ENCODE data around the gene EXOC7. TPM values are rescaled to one million over a fixed set of nuclear protein-coding genes. Genes with fewer than 3 reads are reported as not detected.
"Not testable (repeated sequence)": the region's sequence is repeated elsewhere in the genome, so short reads cannot be mapped to it uniquely, and the experiment has no call there.

EXOC7 gene
- total RNA-seq, 1 experiment from 2014 or later: 54.6 TPM

GRCh38 chr17:76049239-76049638 lies 54.3 kb downstream of the EXOC7 start:
- DNase-seq (ENCODE audit: extremely low read depth, low read depth): no peak

- no peak for DNase-seq (ENCODE audit: extremely low read depth, low read depth)
These were observed 54.9 kb downstream of the EXOC7 start for GRCh38 chr17:76048711-76049110.

- no peak for DNase-seq (ENCODE audit: extremely low read depth, low read depth)
These were observed 55.5 kb downstream of the EXOC7 start for GRCh38 chr17:76048025-76048605.

GRCh38 chr17:76046064-76046463 lies 57.5 kb downstream of the EXOC7 start:
- DNase-seq (ENCODE audit: extremely low read depth, low read depth): no peak

GRCh38 chr17:76044475-76045007 lies 59.0 kb downstream of the EXOC7 start:
- not testable (repeated sequence) for DNase-seq (ENCODE audit: extremely low read depth, low read depth)

- DNase-seq (ENCODE audit: extremely low read depth, low read depth): not testable (repeated sequence)
These were observed 60.7 kb downstream of the EXOC7 start for GRCh38 chr17:76042868-76043267.

GRCh38 chr17:76040376-76040775 lies 63.2 kb downstream of the EXOC7 start:
- no peak for DNase-seq (ENCODE audit: extremely low read depth, low read depth)

GRCh38 chr17:76039121-76039520 lies 64.5 kb downstream of the EXOC7 start:
- DNase-seq (ENCODE audit: extremely low read depth, low read depth): no peak

GRCh38 chr17:76038050-76038449 lies 65.5 kb downstream of the EXOC7 start:
- no peak for DNase-seq (ENCODE audit: extremely low read depth, low read depth)

GRCh38 chr17:76036497-76037261 lies 66.9 kb downstream of the EXOC7 start:
- no peak for DNase-seq (ENCODE audit: extremely low read depth, low read depth)

GRCh38 chr17:76034428-76035350 lies 68.9 kb downstream of the EXOC7 start:
- DNase-seq (ENCODE audit: extremely low read depth, low read depth): no peak

- no peak for DNase-seq (ENCODE audit: extremely low read depth, low read depth)
These were observed 70.4 kb downstream of the EXOC7 start for GRCh38 chr17:76033139-76033538.

GRCh38 chr17:76032780-76033108 lies 70.8 kb downstream of the EXOC7 start:
- DNase-seq (ENCODE audit: extremely low read depth, low read depth): no peak

GRCh38 chr17:76032073-76032779 lies 71.4 kb downstream of the EXOC7 start:
- DNase-seq (ENCODE audit: extremely low read depth, low read depth): no peak

Small RNA genes within 50 kb of the gene (small RNA-seq; reads per million reads assigned to genes)
- gene MIR6868: 0.02 to 0.12 reads per million in 2 experiments

Other genes starting within 250 kb of the EXOC7 start
- gene WBP2, start 248.5 kb downstream of the EXOC7 start, total RNA-seq (2014; rRNA removed; shearing (Covaris generic)): 32.0 and 36.7 TPM in 2 replicates
- 38.0 and 50.4 TPM in 2 replicates for gene TRIM47, start 225.2 kb downstream of the EXOC7 start, total RNA-seq (2014; rRNA removed; shearing (Covaris generic))
- 30.2 and 32.0 TPM in 2 replicates for gene TRIM65, start 206.8 kb downstream of the EXOC7 start, total RNA-seq (2014; rRNA removed; shearing (Covaris generic))
- 42.6 and 43.0 TPM in 2 replicates for gene MRPL38, start 198.9 kb downstream of the EXOC7 start, total RNA-seq (2014; rRNA removed; shearing (Covaris generic))
- 6.8 and 9.1 TPM in 2 replicates for gene FBF1, start 162.7 kb downstream of the EXOC7 start, total RNA-seq (2014; rRNA removed; shearing (Covaris generic))
- gene ACOX1, start 124.6 kb downstream of the EXOC7 start, total RNA-seq (2014; rRNA removed; shearing (Covaris generic)): 24.9 and 28.4 TPM in 2 replicates
- gene TEN1, start 124.5 kb downstream of the EXOC7 start, total RNA-seq (2014; rRNA removed; shearing (Covaris generic)): 18.2 and 18.9 TPM in 2 replicates
- 4.8 and 7.7 TPM in 2 replicates for gene CDK3, start 102.9 kb downstream of the EXOC7 start, total RNA-seq (2014; rRNA removed; shearing (Covaris generic))
- gene EVPL, start 76.5 kb downstream of the EXOC7 start, total RNA-seq (2014; rRNA removed; shearing (Covaris generic)): 8.0 and 8.6 TPM in 2 replicates
- 31.7 and 34.9 TPM in 2 replicates for gene SRP68, start 31.3 kb downstream of the EXOC7 start, total RNA-seq (2014; rRNA removed; shearing (Covaris generic))
- gene GALR2, start 29.0 kb downstream of the EXOC7 start, total RNA-seq (2014; rRNA removed; shearing (Covaris generic)): not detected in 2 replicates
- gene ZACN, start 24.6 kb downstream of the EXOC7 start, total RNA-seq (2014; rRNA removed; shearing (Covaris generic)): 0.10 TPM in 1 of 2 replicates, not detected in the other
- not detected in 2 replicates for gene FOXJ1, start 37.5 kb upstream of the EXOC7 start, total RNA-seq (2014; rRNA removed; shearing (Covaris generic))
- 1.3 and 1.9 TPM in 2 replicates for gene RNF157, start 136.7 kb upstream of the EXOC7 start, total RNA-seq (2014; rRNA removed; shearing (Covaris generic))
- 11.5 and 12.2 TPM in 2 replicates for gene UBALD2, start 161.6 kb upstream of the EXOC7 start, total RNA-seq (2014; rRNA removed; shearing (Covaris generic))
- gene QRICH2, start 204.5 kb upstream of the EXOC7 start, total RNA-seq (2014; rRNA removed; shearing (Covaris generic)): 0.23 and 0.67 TPM in 2 replicates